Activated T-helper 1 cell treated with anti-CD3 and anti-CD28 coated beads, Interleukin-12 subunit alpha, Interleukin-12 subunit beta, Interleukin-2, Interleukin-4 antibody, amounts not matched to agents 30 ng/mL and 10 ng/mL and 1 ng/mL, durations not matched to agents 14 hours and 24 hours and 36 hours (primary cell): ENCODE measurements around the gene GPR137. TPM values are rescaled to one million over a fixed set of nuclear protein-coding genes. Genes with fewer than 3 reads are reported as not detected.
"Not testable (repeated sequence)": the region's sequence is repeated elsewhere in the genome, so short reads cannot be mapped to it uniquely, and the experiment has no call there.

Experiments
- DNase-seq: peaks from one replicate; pipeline ENCODE4 v3.0.0; 2021; ENCODE audit warnings: low spot score
- H3K27ac Mint-ChIP-seq: one replicate; pipeline ENCODE4 v1.8.0; 2021; ENCODE audit warnings: mild to moderate bottlenecking, mixed read lengths
- H3K27me3 Mint-ChIP-seq: one replicate; pipeline ENCODE4 v1.8.0; 2022; ENCODE audit warnings: mild to moderate bottlenecking, moderate library complexity, mixed read lengths; ENCODE audit not compliant: insufficient read depth
- H3K36me3 Mint-ChIP-seq: one replicate; pipeline ENCODE4 v1.8.0; 2021; ENCODE audit warnings: low read depth, mixed read lengths
- H3K4me1 Mint-ChIP-seq: one replicate; pipeline ENCODE4 v1.8.0; 2021; ENCODE audit warnings: low read depth, mixed read lengths
- H3K4me3 Mint-ChIP-seq: one replicate; pipeline ENCODE4 v1.8.0; 2021; ENCODE audit warnings: mild to moderate bottlenecking, moderate library complexity, mixed read lengths
- H3K9me3 Mint-ChIP-seq: one replicate; pipeline ENCODE4 v1.8.0; 2021; ENCODE audit warnings: mixed read lengths
- intact Hi-C: fragments of 100-400 bp; cut with micrococcal nuclease; formaldehyde crosslinking; loops from one replicate; pipeline ENCODE4 v1.15.1; 2024
- total RNA-seq: library from RNA; stranded (reverse); gene quantifications from 2 replicates; pipeline ENCODE4 v1.2.3, GENCODE V29; 2022

GPR137 gene
- total RNA-seq, 1 donor from 2014 or later: 35.3 TPM

- H3K4me3 Mint-ChIP-seq: peak overlapping the region; percentile 39
- H3K36me3 Mint-ChIP-seq: peaks cover 22% of the 10 kb centered on the region
- H3K4me1 Mint-ChIP-seq: peaks cover 34% of the 10 kb centered on the region
- H3K27me3 Mint-ChIP-seq: no peaks in the 10 kb centered on the region
- DNase-seq: no peak
- intact Hi-C loops: no loop called here
- peak overlapping the region; percentile 61 for H3K27ac Mint-ChIP-seq
- no peaks in the 10 kb centered on the region for H3K9me3 Mint-ChIP-seq
Observed at GRCh38 chr11:64321026-64321425, 35.4 kb downstream of the GPR137 start.

- DNase-seq: no peak
- no peak overlapping the region for H3K27ac Mint-ChIP-seq
- intact Hi-C loops: no loop called here
- peaks cover 30% of the 10 kb centered on the region for H3K4me1 Mint-ChIP-seq
- no peak overlapping the region for H3K4me3 Mint-ChIP-seq
- H3K27me3 Mint-ChIP-seq: no peaks in the 10 kb centered on the region
- H3K36me3 Mint-ChIP-seq: peaks cover 20% of the 10 kb centered on the region
- no peaks in the 10 kb centered on the region for H3K9me3 Mint-ChIP-seq
Observed at GRCh38 chr11:64321533-64321932, 35.9 kb downstream of the GPR137 start.

GRCh38 chr11:64322925-64323260 lies 37.2 kb downstream of the GPR137 start:
- no peaks in the 10 kb centered on the region for H3K9me3 Mint-ChIP-seq
- H3K4me3 Mint-ChIP-seq: no peak overlapping the region
- peaks cover 10% of the 10 kb centered on the region for H3K36me3 Mint-ChIP-seq
- intact Hi-C loops: no loop called here
- H3K27ac Mint-ChIP-seq: no peak overlapping the region
- H3K27me3 Mint-ChIP-seq: no peaks in the 10 kb centered on the region
- peaks cover 22% of the 10 kb centered on the region for H3K4me1 Mint-ChIP-seq
- no peak for DNase-seq

GRCh38 chr11:64323373-64323772 lies 37.7 kb downstream of the GPR137 start:
- H3K27ac Mint-ChIP-seq: no peak overlapping the region

GRCh38 chr11:64323984-64324383 lies 38.3 kb downstream of the GPR137 start:
- intact Hi-C loops, H3K27me3 Mint-ChIP-seq, DNase-seq, H3K27ac Mint-ChIP-seq, H3K9me3 Mint-ChIP-seq, H3K4me3 Mint-ChIP-seq: not testable (repeated sequence)
- peaks cover 10% of the 10 kb centered on the region for H3K36me3 Mint-ChIP-seq
- peaks cover 20% of the 10 kb centered on the region for H3K4me1 Mint-ChIP-seq

More at GRCh38 chr11:64323373-64323772, 37.7 kb downstream of the GPR137 start:
- Mint-ChIP-seq H3K36me3 (peaks cover 10% of the 10 kb centered on the region), H3K9me3 (no peaks in the 10 kb centered on the region), H3K27me3 (no peaks in the 10 kb centered on the region), H3K4me3 (no peak overlapping the region), H3K4me1 (peaks cover 22% of the 10 kb centered on the region)
- intact Hi-C loops: no loop called here
- DNase-seq: no peak

- H3K27ac Mint-ChIP-seq: no peak overlapping the region
- no peak overlapping the region for H3K4me3 Mint-ChIP-seq
- H3K36me3 Mint-ChIP-seq: peaks cover 10% of the 10 kb centered on the region
- DNase-seq: no peak
- no peaks in the 10 kb centered on the region for H3K9me3 Mint-ChIP-seq
- H3K4me1 Mint-ChIP-seq: peaks cover 11% of the 10 kb centered on the region
- intact Hi-C loops: no loop called here
- H3K27me3 Mint-ChIP-seq: no peaks in the 10 kb centered on the region
Observed at GRCh38 chr11:64324692-64325469, 39.2 kb downstream of the GPR137 start.

- no peak for DNase-seq
- Mint-ChIP-seq H3K36me3 (no peaks in the 10 kb centered on the region), H3K4me3 (no peak overlapping the region), H3K4me1 (peaks cover 7% of the 10 kb centered on the region), H3K9me3 (no peaks in the 10 kb centered on the region), H3K27me3 (no peaks in the 10 kb centered on the region), H3K27ac (no peak overlapping the region)
- intact Hi-C loops: no loop called here
Observed at GRCh38 chr11:64327375-64327774, 41.7 kb downstream of the GPR137 start.

- intact Hi-C loops: no loop called here
- Mint-ChIP-seq H3K27me3 (no peaks in the 10 kb centered on the region), H3K4me3 (no peak overlapping the region), H3K36me3 (no peaks in the 10 kb centered on the region), H3K4me1 (peaks cover 7% of the 10 kb centered on the region), H3K9me3 (no peaks in the 10 kb centered on the region), H3K27ac (no peak overlapping the region)
- no peak for DNase-seq
Observed at GRCh38 chr11:64327993-64328392, 42.3 kb downstream of the GPR137 start.

GRCh38 chr11:64330888-64331287 lies 45.2 kb downstream of the GPR137 start:
- DNase-seq: no peak
- H3K36me3 Mint-ChIP-seq: peaks cover 8% of the 10 kb centered on the region
- H3K27me3 Mint-ChIP-seq: no peaks in the 10 kb centered on the region
- no peak overlapping the region for H3K4me3 Mint-ChIP-seq
- peaks cover 16% of the 10 kb centered on the region for H3K4me1 Mint-ChIP-seq
- no peak overlapping the region for H3K27ac Mint-ChIP-seq
- no peaks in the 10 kb centered on the region for H3K9me3 Mint-ChIP-seq
- intact Hi-C loops: loop anchor here (1.0 kb wide), 2 partner anchors 9 to 13 kb away; partner anchors contain the start of genes CCDC88B and PRDX5

- Mint-ChIP-seq H3K4me1 (peaks cover 16% of the 10 kb centered on the region), H3K27ac (peak overlapping the region; percentile 85), H3K36me3 (peaks cover 8% of the 10 kb centered on the region), H3K9me3 (no peaks in the 10 kb centered on the region), H3K27me3 (no peaks in the 10 kb centered on the region), H3K4me3 (peak overlapping the region; percentile 4)
- peak; percentile 66 for DNase-seq
- intact Hi-C loops: loop anchor here (1.0 kb wide), 2 partner anchors 9 to 13 kb away; partner anchors contain the start of genes CCDC88B and PRDX5
Observed at GRCh38 chr11:64331569-64332371, 46.1 kb downstream of the GPR137 start.

- no peak for DNase-seq
- H3K4me3 Mint-ChIP-seq: no peak overlapping the region
- H3K27me3 Mint-ChIP-seq: no peaks in the 10 kb centered on the region
- peaks cover 10% of the 10 kb centered on the region for H3K36me3 Mint-ChIP-seq
- H3K4me1 Mint-ChIP-seq: peaks cover 28% of the 10 kb centered on the region
- intact Hi-C loops: no loop called here
- no peak overlapping the region for H3K27ac Mint-ChIP-seq
- H3K9me3 Mint-ChIP-seq: no peaks in the 10 kb centered on the region
Observed at GRCh38 chr11:64333556-64333955, 47.9 kb downstream of the GPR137 start.

GRCh38 chr11:64334764-64335735 lies 49.4 kb downstream of the GPR137 start:
- intact Hi-C loops: no loop called here

More at GRCh38 chr11:64334764-64335735, 49.4 kb downstream of the GPR137 start:
- H3K4me1 Mint-ChIP-seq: peaks cover 39% of the 10 kb centered on the region
- H3K36me3 Mint-ChIP-seq: peaks cover 10% of the 10 kb centered on the region
- no peak overlapping the region for H3K4me3 Mint-ChIP-seq
- H3K27ac Mint-ChIP-seq: peak overlapping the region; percentile 76
- H3K27me3 Mint-ChIP-seq: no peaks in the 10 kb centered on the region
- H3K9me3 Mint-ChIP-seq: no peaks in the 10 kb centered on the region
- DNase-seq: no peak
